Activated effector memory CD4-positive, alpha-beta T cell treated with Interleukin-2 at 50 U/mL for 16 hours (primary cell): ENCODE data around the gene COPG2.
"Not testable (repeated sequence)": the region's sequence is repeated elsewhere in the genome, so short reads cannot be mapped to it uniquely, and the experiment has no call there.

Experiments used
- DNase-seq: peaks from one replicate; pipeline ENCODE4 v3.0.0-alpha.2; 2020

COPG2 gene

DNA sequence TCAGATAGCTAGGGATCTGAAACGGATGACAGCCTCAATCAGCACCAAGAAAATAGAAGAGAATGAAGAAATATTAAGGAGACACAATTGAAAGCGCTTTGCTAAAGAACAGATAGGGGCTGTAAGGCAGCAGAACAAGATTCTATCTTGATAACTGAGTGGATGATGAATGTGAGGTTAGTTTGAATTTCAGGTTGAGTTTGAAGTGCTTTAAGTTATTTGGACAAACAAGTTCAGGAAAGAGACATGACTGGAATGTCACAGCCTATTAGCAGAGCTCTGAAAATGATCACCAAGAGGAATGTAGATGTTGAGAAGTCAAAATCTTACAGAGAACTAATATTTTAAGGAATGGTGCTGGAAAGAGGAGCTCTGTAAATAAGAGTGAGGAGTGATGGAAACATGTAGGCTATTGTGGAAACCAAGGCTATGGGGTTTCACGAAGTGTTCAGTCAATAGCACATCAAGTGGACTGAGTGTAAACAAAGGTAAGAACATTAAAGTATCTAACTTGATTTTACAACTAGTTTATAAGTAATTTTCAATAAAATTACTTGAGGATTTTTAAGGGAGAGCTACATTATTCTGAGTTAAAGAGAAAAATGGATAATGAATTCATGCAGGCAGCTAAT is 115.0 kb downstream of the COPG2 start:
- DNase-seq: no peak

DNA sequence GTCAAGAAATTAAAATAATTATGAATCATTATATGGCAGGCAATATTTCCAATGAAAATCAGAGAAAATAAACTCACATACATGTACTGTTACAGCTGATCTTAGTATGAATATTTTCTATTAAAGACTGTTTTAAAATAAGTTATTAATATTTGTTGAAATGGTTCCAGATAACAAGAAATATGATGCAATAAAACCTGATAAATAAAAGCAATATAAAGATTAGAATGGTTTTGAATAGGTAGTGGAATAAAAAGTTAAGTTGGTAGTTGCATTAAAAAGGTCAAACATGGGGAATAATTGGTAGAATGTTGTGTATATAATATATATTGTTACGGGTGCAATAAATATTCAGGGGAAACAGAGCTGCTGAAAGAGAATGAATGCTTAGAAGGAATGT is 124.2 kb downstream of the COPG2 start:
- DNase-seq: no peak

- DNase-seq: no peak
These were observed 125.0 kb downstream of the COPG2 start for GRCh38 chr7:130543487-130544010.

DNA sequence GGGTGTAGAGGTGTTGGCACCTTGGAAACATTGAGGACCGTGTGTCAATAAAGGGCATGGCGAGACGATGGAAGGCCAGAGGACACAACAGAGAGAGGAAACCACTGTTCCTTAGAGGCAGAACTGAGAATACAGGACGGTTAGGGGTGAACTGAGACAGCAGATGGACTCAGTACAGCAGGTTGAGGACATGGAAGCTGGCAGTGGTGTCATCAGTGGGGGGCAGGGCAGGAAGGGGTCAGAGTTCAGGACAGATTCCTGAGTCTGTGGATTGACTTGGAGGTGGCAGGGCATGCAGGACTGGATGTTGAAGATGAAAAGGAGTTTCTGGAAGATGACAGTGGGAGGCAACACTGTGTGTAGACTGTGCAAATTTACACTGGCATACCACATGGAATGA is 126.3 kb downstream of the COPG2 start:
- not testable (repeated sequence) for DNase-seq

GRCh38 chr7:130541287-130541686 is 127.3 kb downstream of the COPG2 start:
- DNase-seq: not testable (repeated sequence)

GRCh38 chr7:130537894-130538293 is 130.7 kb downstream of the COPG2 start:
- not testable (repeated sequence) for DNase-seq

DNA sequence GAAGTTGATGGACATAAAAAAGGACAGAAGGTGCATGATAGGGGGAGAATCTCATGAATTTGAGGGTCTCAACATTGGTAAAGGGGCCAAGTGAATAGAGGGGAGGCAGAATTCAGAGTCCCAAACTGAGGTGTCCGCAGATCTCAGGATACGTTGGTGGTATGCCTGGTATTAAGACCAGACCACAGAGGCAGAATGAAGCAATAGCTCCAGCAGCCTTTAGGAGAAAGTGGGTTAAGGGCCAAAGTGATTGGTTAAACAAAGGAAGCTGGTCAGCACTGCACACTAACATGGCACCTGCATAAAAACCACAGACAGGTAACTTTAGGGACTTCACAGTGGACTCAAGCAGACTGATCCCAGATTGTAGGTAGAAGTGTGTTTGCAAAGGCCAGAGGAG is 139.1 kb downstream of the COPG2 start:
- no peak for DNase-seq

DNA sequence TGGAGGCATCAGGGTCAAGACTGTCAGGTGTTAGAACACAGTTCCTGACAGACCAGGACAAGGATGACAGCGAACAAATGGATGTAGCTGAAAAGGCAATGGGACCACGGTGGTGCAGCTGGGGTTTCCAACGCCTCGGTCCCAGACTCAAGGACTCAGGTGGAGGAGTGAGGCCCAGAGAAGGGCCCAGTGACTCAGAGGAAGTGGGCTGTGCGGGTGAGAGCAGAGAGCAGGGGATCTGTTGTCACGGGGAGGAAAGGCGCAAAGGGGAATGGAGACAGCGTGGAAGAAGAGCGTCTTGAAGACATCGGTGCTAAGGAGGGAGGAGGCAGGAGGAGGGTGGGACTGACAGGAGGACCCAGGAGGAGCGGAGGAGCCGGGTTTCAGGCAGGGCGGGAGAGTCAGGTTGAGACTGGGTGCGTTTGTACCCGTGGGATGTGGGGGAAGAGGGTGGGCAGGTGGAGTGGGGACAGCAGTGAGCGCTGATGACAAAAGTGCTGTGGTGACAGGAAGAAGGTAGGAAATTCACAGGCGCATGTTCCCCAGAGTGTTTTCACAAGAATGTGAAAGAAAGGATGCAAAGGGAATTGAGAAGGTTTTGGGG is 140.7 kb downstream of the COPG2 start:
- DNase-seq: not testable (repeated sequence)

GRCh38 chr7:130524628-130525027 is 143.9 kb downstream of the COPG2 start:
- DNase-seq: no peak

- DNase-seq: not testable (repeated sequence)
These were observed 144.9 kb downstream of the COPG2 start for GRCh38 chr7:130523519-130524125.

DNA sequence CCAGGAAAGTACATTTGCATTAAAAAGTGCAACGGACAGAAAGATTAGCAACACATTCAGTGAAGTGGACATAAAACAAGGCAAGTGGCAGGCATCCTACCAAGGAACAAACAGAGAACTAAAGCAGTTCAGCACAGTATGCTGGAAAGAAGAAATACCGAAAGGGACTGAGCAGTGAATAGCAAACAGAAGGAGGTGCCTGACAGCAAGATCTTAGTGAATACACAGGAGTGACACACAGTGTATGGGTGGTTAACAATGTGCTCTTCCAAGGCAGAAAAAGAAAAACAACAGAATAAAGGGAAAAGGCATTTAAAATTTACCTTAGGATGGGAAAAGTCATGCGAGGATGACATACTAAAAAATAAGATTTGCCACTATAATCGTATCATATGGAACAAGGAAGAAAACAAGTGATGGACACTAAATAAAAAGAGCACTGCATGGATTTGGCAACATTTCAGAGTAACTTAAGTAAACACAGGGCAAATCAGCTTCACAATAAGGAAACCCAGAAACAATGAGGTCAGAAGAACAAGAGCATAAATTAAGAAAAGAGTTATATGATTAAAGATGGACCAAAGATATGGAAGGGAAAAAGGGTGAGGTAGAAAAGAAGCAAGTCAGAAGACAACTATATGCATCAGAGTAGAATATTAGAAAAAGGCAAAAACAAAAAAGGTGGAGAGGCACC is 147.1 kb downstream of the COPG2 start:
- no peak for DNase-seq

DNA sequence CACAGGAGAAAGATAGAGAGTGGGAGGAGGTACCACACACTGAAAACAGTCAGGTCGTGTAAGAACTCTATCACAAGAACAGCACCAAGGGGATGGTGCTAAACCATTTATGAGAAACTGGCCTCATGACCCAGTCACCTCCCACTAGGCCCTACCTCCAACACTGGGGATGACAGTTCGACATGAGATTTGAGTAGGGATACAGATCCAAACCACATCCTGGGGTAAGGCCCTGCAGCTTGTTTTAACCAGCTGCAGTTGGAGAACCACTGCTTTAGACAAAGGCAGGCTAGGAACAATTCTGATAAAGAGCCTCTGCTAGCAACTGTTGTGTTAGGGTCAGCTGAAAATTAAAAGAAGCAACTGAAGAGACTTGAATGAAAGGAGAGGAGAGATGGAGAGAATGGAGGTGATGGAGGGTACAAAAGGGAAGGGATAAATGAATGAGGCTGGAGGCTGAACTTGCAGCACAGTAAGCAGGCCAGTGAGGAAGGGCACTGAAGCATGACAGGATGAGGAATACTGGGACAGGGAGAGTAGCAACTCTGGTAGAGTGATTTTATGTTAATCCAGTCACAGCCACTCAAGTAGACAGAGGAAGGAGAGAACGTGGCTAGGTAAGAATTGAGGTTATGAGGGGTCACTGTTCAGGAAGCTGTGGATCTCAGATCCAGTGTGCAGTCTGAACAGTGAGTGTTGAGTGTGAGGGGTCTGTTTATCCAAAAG is 153.1 kb downstream of the COPG2 start:
- no peak for DNase-seq

DNA sequence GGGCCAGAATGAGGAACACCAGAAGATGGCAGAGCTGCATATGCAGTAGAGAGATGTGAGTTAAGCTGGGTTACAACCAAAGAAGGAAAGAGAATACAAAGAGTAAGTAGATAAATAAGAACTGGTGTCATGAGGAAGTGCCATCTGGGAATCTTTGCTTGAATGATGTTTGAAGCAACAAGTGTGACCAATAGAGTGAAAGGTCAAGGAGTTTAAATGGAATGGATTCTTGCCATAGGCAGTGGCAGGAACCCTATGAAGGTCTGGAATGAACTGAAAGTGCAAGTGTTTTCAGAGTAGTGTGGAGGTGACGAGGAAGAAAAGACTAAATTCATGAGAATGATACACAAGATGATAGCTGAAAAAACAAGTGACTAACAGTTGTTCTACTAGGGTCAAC is 155.1 kb downstream of the COPG2 start:
- DNase-seq: no peak

- not testable (repeated sequence) for DNase-seq
These were observed 156.5 kb downstream of the COPG2 start for GRCh38 chr7:130512038-130512437.

- DNase-seq: no peak
These were observed 162.2 kb downstream of the COPG2 start for GRCh38 chr7:130506358-130506757.

GRCh38 chr7:130505753-130506152 is 162.8 kb downstream of the COPG2 start:
- no peak for DNase-seq

- no peak for DNase-seq
These were observed 167.6 kb downstream of the COPG2 start for GRCh38 chr7:130500910-130501309.

DNA sequence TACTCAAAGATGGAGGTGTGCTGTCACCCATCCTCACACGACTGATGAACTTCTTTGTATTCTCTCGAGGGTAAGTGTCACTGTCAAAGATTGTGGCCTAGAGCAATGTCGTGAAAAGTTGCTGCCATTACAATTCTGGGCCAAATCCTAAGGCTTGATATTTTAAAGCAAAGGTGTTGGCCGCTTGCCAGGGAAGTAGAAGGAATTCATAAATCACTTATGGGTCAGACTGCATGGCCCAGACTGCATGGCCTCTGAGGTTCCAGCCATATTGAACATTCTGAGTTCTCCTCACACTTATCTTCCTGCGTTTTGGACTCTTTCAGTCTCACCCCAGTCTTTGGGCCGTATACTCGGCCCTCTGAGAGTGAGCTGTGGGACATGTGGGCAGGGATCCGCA is 168.1 kb downstream of the COPG2 start:
- no peak for DNase-seq

DNA sequence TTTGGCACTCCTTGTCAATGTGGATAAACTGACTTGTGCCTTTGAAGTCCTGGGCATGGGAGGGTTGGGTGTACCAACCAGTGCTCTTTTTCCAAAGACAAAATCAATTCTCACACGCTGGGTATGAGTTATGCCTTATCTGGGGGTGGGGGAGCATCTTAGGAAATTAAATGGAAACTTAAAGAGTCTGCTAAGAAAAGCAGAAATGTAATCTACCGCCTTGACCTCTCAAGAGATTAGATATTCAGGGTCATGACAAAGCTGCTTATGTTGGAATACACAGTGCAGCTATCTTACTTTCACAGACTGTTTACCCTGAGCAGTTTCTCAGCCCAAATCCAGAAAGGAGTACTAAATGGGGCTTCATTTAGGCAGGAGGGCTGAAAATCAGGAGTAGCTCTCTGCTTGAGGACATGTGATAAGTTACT is 174.1 kb downstream of the COPG2 start:
- DNase-seq: no peak

DNA sequence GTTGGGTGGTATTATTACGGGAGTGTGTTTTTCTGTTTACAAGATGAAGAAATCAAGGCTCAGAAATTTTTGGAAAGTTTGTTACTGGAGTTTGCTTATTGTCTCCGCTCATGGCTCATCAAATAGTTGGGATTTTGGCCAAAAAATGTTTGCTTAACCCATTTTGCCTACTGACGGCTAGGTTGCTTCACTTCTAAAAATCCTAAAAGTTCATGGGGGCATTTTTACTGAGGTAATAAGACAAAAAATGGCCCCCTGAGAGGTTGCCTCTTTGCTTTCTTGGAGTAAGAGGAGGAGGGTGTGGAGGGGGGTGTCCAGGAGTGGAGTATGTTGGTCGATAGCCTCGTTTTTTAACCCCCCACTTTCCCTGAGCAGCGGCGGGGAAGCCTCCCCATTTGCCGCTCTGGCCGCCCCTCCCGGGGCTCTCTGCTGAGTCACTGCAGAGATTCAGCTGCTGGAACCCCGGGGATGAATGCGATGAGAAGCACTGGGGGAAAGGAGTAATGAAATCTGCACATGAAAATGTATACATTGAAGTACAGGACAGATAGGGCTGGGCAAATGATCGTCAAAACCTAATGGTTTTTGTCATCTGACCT is 175.2 kb downstream of the COPG2 start:
- DNase-seq: no peak

DNA sequence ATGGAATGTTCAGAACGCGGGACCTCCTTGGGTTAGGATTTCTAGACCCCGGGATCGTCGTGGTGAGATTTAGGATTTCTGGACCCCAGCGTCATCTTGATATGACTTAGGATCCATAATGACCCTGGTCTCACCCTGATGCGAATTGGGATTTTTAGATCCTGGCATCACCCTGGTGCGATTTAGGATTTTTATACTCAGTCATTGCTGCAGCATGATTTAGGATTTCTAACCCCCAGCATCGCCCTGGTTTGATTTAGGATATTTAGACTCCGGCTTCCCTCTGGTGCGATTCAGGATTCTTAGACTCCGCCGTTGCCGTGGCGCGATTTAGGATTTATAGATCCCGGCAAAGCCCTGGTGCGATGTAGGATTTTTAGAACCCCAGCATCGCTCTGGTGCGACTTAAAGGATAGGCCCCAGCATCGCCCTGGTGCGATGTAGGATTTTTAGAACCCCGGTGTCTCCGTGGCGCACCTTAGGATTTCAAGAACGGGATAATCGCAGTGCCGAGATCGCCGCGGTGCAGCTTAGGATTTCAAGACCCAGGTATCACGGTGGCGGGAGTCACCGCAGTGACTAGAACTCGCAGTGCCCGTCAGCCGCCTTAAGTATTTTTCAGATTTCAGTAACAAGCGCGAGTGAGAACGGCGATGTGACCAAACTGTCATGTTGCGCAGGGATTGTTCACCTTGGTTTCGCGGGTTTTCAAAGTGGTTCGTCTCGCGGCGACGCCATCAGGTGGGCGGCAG is 175.8 kb downstream of the COPG2 start:
- no peak for DNase-seq
